GM21360 (cell line): ENCODE measurements around the gene ADSS1.

Experiments
- ATAC-seq: cut with Tn5 transposase; IDR thresholded peaks from one replicate; pipeline ENCODE4 v1.9.1; 2021; ENCODE audit warnings: mild to moderate bottlenecking, moderate library complexity; ENCODE audit not compliant: unreplicated experiment

ADSS1 gene

GRCh38 chr14:104758981-104759969, 35.2 kb downstream of the ADSS1 start:
- no peak for ATAC-seq

DNA sequence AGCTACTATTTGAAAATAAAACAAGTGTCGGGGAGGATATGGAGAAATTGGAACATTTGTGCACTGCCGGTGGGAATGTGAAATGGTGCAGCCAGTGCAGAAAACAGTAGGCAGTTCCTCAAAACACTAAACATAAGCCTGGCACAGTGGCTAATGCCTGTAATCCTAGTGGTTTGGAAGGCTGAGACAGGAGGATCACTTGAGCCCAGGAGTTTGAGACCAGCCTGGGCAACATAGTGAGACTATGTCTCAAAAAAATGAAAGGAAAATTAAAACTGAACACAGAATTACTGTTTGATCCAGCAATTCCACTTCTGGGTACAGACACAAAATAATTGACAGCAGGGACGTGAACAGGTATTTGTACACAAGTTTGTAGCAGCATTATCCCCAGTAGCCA, 41.5 kb downstream of the ADSS1 start:
- ATAC-seq = no peak

DNA sequence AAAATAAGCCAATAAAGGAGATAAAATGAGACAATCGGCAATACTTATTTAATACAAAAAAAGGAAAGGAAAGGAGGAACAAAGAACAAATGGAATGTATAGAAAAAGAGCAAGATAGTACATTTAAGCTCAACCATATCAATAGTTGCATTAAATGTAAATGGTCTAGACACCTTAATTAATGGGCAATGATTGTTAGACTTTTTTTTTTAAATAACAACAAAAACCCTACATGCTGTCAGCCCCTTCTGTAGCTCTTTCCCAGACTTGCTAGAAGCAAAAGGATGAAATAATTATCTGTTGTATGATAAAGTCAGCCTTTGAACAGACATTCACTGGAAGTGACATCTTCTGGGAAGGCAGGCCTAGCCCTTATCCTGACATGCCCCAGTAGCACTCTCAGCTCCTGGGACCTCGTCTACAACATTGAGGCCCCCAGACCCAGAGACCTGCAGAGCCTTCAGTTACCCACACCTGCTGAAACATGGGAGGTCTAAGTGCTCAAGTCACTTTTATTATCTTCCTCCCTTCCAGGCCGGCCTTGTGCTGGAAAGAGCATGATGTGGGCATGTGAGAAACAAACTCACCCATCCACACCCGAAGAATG, 42.3 kb downstream of the ADSS1 start:
- ATAC-seq = no peak

GRCh38 chr14:104766863-104767633, 43.0 kb downstream of the ADSS1 start:
- no peak for ATAC-seq

DNA sequence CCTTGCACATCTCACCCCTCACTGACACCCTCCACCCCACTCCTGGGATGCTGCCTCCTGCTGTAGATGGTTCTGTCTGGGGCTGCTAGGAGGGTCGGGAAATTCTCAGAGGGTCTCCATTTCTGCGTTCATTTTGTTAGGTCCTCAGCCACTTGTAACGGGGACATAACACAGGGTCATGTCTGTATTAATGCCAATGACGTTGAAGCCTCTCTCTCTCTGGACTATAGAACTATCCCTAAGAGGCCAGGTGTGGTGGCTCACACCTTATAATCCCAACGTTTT, 43.5 kb downstream of the ADSS1 start:
- no peak for ATAC-seq

DNA sequence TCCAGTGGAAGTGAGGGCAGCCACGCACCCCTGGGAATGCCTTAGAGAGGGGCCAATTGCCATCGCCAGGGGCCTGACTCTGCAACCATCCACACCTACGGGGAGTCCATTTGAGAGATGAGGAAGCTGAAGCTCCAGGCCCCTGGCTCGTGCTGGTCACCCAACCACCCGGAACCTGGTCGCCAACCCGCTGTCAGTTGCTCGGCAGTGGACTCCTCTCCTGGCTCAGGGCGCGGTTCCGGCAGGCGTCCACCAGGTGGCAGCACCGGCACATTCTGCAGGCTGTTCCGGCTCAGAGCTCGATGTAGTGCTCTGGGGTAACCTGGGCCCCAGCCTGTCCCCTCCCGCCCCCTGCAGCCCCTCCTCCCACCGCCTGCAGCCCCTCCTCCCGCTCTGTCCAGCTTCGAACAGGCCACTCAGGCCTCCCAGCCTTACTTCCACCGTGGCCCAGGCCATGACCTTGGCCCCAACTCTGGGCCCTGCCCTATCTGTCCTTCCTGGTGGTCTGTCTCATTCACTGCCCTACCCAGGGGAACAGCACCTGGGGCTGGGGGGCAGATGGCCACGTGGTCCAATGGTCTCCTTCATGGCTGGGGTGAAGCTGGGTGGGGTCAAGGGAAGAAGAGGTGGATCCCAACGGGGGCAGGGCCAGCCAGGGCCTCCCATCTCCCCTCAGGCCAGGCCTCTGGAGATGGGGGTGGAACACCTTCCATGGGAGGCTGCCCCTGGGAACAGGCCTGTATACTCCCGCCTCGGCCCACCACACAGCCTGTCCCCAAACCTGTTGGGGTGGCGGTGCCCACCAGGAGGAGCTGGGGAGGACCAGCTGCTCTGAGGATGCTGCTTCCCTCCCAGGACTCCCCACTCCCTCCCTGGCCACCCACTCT, 44.7 kb downstream of the ADSS1 start:
- ATAC-seq = peak; percentile 74

- no peak for ATAC-seq
Observed at GRCh38 chr14:104769324-104770071, 45.5 kb downstream of the ADSS1 start.

DNA sequence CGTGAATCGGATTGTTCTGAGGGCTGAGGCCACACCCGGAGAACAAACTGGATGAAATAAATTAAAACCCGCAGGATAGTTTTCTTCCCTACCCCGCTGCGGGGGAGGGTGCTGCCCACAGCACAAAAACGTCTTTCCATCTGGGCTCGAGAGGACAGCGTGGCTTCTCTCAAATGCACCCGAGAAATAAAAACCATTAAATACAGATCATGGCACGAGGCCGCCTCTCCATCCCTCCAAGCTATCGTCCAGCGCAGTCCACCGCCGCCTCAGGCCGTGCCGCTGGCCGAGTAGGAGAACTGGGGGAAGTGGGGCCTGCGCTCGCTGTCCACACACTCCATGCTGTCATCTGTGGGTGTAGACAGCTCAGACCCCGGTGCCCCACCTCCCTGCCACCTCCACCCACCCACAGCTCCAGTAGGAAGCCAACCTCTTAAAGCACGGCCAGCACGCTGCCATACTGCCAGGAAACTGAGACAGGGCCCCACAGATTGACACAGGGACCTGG, 46.1 kb downstream of the ADSS1 start:
- no peak for ATAC-seq

DNA sequence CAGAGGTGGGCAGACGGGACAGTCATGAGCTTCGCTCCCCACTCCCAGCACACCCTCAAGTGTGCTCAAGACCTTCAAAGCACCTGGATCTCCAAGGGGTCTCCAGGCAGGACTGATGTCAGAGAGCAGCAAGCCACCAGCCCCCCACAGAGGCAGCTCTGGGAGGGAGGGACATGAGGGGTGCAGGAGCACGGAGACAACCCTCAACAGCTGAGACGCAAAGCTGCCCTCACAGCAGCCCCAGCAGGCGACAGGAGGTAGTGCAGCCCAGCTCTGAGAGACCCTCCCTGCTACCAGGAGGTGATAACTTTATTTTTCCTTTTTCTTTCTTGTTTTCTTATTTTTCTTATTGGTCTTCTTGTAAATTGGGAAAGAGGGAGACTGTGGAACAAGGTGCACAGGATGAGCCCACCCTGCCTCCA, 46.8 kb downstream of the ADSS1 start:
- no peak for ATAC-seq

GRCh38 chr14:104771374-104771773, 47.3 kb downstream of the ADSS1 start:
- no peak for ATAC-seq

DNA sequence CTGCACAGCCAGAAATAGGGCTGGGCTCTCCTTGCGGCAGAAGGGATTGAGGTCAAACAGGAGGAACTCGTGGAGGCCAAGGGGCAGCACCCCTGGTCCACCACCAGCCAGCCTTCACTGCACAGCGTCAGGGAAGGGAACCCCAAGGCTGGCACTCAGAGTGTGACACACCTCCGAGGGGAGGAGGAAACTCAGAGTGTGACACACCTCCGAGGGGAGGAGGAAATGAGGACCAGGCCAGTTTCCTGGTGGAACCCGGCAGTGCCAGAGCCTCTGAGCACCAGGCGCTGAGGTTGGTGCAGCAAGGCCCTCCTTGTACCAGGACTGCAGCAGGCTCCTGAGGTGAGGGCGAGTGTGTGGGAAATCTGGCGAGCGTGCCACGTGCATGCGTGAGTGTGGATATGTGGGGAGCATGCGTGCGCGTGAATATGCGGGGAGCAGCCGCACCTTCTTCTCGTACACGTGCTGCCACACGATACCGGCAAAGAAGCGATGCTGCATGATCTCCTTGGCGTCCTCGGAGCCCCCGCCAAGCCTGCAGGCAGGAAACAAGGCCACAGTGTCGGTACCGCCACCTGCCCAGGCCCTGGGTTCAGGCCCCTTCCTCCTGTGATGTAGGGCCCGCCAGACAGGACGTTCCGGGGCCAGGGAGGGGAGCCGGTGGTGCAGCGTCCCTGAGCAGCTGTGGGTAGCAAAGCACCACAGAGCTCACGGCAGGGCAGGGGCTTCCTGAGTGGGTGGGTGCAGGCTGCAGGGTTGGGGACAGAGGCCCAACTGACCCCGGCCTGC, 48.1 kb downstream of the ADSS1 start:
- ATAC-seq = no peak

GRCh38 chr14:104772707-104773504, 48.9 kb downstream of the ADSS1 start:
- ATAC-seq = no peak

- no peak for ATAC-seq
Observed at GRCh38 chr14:104773505-104774452, 49.8 kb downstream of the ADSS1 start.

- ATAC-seq = no peak
Observed at GRCh38 chr14:104774453-104775072, 50.5 kb downstream of the ADSS1 start.

GRCh38 chr14:104775073-104775489, 51.1 kb downstream of the ADSS1 start:
- no peak for ATAC-seq

- ATAC-seq = no peak
Observed at GRCh38 chr14:104776481-104776880, 52.5 kb downstream of the ADSS1 start.
